Mesenteric fat pad (tissue), 1 donor: ENCODE data around the gene ZNF318. TPM values are rescaled to one million over a fixed set of nuclear protein-coding genes. Genes with fewer than 3 reads are reported as not detected.
"Not testable (repeated sequence)": the region's sequence is repeated elsewhere in the genome, so short reads cannot be mapped to it uniquely, and the experiment has no call there.

Source experiments
- DNase-seq: peaks from one replicate; pipeline ENCODE4 v3.0.0-alpha.2; 2020; ENCODE audit warnings: low spot score
- total RNA-seq: library from RNA; stranded (reverse); fragmentation: NEBNext Ultra II Directional; extraction: Animal tissue kit (Norgen Biotek cat#: 25700); gene quantifications from one replicate; pipeline ENCODE4 v1.2.1, GENCODE V29; 2021
- donor health status: DM: yes; HTN: yes; CAD: no.

ZNF318 gene
- total RNA-seq, 1 donor from 2014 or later, result 16.1 TPM

GRCh38 chr6:43383021-43383667, 13.7 kb upstream of the ZNF318 start:
- DNase-seq, result no peak

- not testable (repeated sequence) for DNase-seq
Measured at GRCh38 chr6:43380858-43381257, 11.4 kb upstream of the ZNF318 start.

GRCh38 chr6:43378631-43379030, 9.2 kb upstream of the ZNF318 start:
- no peak for DNase-seq

- DNase-seq, result no peak
Measured at GRCh38 chr6:43377710-43378229, 8.3 kb upstream of the ZNF318 start.

DNA sequence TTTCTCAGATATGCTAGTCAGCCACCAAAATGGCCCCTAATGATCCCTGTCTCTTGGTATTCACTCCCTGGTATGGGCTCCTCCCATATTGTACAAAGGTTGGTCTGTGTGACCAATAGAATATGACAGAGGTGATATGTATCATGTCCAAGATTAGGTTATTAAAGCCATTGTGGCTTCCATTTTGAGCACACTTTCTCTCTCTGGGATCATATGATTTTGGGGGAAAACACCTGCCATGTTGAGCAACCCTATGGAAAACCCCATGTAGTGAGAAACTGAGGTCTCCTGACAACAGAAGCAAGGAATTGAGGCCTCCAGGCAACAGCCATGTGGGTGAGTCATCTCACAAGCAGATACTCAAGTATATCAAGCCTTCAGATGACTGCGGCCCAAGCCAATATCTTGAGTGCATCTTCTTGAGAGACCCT, 7.1 kb upstream of the ZNF318 start:
- DNase-seq, result no peak

- DNase-seq, result no peak
Measured at GRCh38 chr6:43375693-43376092, 6.2 kb upstream of the ZNF318 start.

DNA sequence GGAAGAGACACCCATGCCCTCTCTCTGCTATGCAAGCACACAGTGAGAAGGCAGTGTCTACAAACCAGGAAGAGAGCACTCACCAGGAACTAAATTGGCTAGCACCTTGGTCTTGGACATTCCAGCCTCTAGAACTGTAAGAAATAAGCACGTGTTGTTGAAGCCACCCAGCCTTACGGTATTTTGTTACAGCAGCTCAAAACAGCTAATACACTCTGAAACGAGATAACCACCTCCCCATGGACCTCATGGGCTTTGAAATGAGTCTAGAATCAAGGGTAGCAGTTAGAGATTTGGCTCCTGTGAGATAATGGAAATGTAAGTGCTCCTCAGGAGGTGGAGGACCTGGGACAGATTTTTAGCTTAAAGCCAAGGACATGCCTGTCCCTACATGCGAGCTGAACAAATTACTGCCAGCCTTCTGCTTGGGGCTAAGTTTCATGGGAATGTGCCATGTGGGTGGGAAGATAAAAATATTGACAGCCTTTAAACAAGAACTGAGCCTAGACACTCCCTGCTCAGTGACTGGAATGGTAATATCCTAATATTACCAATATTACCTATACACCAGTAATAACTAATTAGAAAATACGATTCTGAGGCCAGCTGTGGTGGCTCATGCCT, 3.9 kb upstream of the ZNF318 start:
- no peak for DNase-seq

DNA sequence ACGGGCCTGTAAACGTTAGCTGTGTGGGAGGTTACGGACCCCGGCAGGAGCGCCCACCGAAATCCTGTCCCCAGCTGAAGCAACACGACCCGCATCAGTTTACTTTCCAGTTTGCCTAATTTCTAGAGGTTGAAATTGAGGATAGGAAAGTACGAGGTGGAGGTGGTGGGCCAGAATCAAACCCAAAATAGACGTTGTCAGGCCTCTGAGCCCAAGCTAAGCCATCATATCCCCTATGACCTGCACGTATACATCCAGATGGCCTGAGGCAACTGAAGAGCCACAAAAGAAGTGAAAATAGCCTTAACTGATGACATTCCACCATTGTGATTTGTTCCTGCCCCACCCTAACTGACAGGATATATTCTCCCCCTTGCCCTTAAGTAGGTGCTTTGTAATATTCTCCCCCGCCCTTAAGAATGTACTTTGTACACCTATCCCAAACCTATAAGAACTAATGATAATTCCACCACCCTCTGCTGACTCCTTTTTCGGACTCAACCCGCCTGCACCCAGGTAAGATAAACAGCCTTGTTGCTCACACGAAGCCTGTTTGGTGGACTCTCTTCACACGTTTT, 645 bp upstream of the ZNF318 start:
- not testable (repeated sequence) for DNase-seq

- no peak for DNase-seq
Measured at GRCh38 chr6:43368259-43369160, 937 bp downstream of the ZNF318 start.

- DNase-seq, result no peak
Measured at GRCh38 chr6:43367245-43367984, 2.0 kb downstream of the ZNF318 start.

GRCh38 chr6:43361269-43361668, 8.2 kb downstream of the ZNF318 start:
- no peak for DNase-seq

GRCh38 chr6:43359831-43360230, 9.6 kb downstream of the ZNF318 start:
- no peak for DNase-seq

GRCh38 chr6:43359381-43359780, 10.1 kb downstream of the ZNF318 start:
- no peak for DNase-seq

DNA sequence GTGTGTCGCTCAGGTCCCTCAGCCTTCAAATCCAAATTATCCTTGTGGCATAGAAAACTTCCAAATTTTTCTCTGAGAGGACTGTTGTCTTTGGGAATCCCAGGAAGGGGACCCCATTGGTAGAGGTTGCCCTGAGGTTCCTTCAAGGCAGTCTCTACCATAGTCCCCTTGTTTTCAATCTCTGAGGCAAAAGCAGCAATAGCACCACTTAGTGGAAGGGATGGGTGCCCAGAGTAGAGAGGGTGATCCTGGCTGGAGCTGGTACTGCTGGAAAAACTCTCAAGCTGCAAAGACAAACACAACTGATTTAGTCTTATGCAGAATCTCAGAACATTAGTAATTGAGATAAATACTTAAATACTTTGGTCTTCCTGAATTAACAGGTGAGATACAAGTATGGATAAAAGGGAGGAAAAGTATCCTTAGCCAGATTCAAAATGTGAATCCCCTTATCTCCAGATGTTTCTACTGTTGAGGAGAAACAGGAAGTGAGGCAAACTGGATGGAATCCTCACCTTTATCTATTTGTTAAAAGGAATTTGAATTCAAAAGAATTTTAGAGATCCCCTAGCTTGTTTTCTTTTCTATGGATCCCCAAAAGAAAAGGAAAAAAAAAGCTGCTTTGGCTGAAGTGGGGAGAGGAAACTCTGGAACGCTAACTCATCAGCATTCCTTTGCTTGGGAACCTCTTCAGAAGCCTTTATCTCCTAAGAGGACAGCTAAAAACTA, 13.4 kb downstream of the ZNF318 start:
- DNase-seq, result no peak

DNA sequence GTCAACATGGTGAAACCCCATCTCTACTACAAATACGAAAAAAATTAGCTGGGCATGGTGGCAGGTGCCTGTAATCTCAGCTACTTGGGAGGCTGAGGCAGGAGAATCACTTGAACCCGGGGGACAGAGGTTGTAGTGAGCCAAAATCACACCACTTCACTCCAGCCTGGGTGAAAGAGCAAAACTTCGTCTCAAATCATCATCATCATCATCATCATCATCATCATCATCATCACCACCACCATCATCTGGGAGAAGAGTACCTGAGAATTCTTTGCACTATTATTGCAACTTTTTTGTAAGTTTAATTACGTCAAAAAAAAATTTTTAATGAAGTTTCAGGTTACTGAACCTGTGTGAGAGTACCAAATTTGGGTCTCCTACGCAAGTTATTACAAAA, 17.5 kb downstream of the ZNF318 start:
- not testable (repeated sequence) for DNase-seq

DNA sequence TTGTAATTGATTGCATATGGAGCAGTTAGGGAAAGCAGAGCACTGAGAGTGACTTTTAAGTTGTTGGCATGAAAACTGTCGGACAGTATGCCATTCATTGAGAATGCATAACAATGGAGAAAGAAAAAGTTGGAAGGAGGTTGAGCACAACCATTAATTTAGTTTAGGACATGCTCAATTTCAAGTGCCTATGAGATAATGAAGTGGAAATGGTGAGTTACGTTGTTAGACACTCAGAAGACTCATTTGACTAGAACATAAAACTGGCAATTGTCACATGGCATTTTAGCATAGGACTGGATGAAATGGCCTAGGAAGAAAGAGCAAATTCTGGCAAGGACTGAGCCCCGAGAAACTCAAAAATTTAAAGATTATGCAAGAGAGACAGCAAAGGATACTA, 22.0 kb downstream of the ZNF318 start:
- DNase-seq, result no peak

- no peak for DNase-seq
Measured at GRCh38 chr6:43347021-43347420, 22.4 kb downstream of the ZNF318 start.

DNA sequence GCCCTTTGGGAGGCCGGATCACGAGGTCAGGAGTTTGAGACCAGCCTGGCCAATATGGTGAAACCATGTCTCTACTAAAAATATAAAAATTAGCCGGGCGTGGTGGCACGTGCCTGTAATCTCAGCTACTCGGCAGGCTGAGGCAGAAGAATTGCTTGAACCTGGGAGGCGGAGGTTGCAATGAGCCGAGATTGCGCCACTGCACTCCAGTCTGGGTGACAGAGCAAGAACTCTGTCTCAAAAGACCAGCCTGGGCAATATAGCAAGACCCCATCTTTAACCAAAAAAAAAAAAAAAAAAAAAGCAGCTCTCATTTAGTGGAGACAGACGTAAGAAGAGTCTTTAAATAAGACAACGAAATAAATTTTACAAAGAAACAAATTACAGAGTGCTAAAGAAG, 23.2 kb downstream of the ZNF318 start:
- DNase-seq, result not testable (repeated sequence)

- DNase-seq, result no peak
Measured at GRCh38 chr6:43339168-43339567, 30.3 kb downstream of the ZNF318 start.

DNA sequence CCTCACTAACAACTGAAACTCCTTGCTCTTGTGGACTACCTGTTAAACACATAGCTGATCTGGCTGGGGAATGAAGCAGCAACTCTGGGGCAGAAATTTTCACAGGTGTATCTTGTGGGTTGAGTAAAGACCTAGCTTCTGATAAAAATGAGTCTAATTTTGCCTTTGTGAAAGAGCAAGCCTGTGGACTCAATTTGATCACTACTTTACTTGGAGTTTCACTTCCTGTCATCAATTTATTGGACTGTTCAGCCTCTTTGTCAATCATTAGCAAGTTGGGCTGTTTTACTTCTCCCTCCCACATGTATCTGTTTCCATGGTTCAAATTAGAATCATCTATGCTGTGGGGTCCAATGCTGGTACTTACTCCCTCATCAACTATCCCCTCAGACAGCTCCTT, 31.2 kb downstream of the ZNF318 start:
- no peak for DNase-seq
